ENCODE data around the gene ETS1.

DNA sequence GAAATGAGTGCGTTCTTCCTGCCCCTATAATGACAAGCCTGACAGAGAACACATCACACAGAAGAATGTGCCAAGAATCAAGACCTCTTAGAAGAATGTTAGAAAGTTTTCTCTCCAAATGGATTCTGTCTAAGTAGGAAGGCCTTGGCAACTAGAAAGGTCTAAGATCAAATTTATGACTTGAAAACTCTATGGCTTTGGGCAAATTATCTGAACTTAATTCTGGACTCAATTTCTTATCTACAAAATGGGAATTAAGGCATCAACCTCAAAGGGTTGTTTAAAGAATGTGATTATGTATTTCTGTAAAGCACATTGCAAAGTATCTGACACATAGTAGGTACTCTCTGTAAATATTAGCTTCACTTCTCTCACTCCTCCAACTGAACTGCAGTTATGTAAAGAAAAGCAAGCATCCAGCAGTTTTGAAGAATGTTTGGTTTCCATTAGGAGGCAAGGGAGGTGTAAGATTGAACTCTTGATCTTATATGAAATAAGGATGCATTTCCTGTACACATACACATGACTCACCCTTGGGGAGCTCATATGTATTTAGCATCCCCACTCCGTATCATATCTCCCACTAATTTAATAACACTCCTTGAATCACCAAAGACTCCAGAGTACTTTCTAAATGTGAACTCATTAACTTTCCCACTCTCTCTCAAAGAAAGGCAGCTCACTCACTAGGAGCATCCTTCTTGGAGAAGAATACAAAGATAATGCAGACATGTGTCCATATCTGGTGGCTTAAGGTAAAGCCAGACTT, 77.6 kb downstream of the ETS1 start:
- TF ChIP-seq BHLHE40 (IDR thresholded peaks at IDR 0.05; ENCODE audit: borderline replicate concordance) = no peak
- TF ChIP-seq, protein P1, sequence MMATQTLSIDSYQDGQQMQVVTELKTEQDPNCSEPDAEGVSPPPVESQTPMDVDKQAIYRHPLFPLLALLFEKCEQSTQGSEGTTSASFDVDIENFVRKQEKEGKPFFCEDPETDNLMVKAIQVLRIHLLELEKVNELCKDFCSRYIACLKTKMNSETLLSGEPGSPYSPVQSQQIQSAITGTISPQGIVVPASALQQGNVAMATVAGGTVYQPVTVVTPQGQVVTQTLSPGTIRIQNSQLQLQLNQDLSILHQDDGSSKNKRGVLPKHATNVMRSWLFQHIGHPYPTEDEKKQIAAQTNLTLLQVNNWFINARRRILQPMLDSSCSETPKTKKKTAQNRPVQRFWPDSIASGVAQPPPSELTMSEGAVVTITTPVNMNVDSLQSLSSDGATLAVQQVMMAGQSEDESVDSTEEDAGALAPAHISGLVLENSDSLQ (IDR thresholded peaks at IDR 0.05) = no peak
- no peak for TF ChIP-seq ELF4 (IDR thresholded peaks at IDR 0.05)
- no peak for TF ChIP-seq SUZ12 (IDR thresholded peaks at IDR 0.05)
- TF ChIP-seq FOXK2 (IDR thresholded peaks at IDR 0.05) = no peak
- TF ChIP-seq L3MBTL2 (conservative IDR thresholded peaks at IDR 0.05) = no peak
- no peak for TF ChIP-seq FOXM1 (IDR thresholded peaks at IDR 0.05; ENCODE audit: borderline replicate concordance)
- TF ChIP-seq TARDBP (IDR thresholded peaks at IDR 0.05) = no peak
- TF ChIP-seq SP1 (IDR thresholded peaks at IDR 0.05) = no peak
- no peak for TF ChIP-seq NFRKB (IDR thresholded peaks at IDR 0.05)
- TF ChIP-seq HDGF (IDR thresholded peaks at IDR 0.05; ENCODE audit: borderline replicate concordance) = no peak
- TF ChIP-seq LEF1 (IDR thresholded peaks at IDR 0.05; ENCODE audit: borderline replicate concordance) = no peak
- no peak for TF ChIP-seq FOXA1 (IDR thresholded peaks at IDR 0.05)

All from HEK293T (cell line).